HG03378 (cell line): ENCODE results near the gene AP4E1.
"Not testable (repeated sequence)": the region's sequence is repeated elsewhere in the genome, so short reads cannot be mapped to it uniquely, and the experiment has no call there.

ENCODE experiments used
- ATAC-seq: cut with Tn5 transposase; IDR thresholded peaks from one replicate; pipeline ENCODE4 v1.9.1; 2021; ENCODE audit warnings: mild to moderate bottlenecking, moderate library complexity; ENCODE audit not compliant: unreplicated experiment

The AP4E1 gene

GRCh38 chr15:50908209-50909009, at the start of gene AP4E1:
Gene AP4E1, plus strand, starts transcription at chr15:50908683. Its CDS starts 96 bp downstream, at chr15:50908779.
- peak; percentile 49 for ATAC-seq

GRCh38 chr15:50860824-50861223, 47.7 kb upstream of the AP4E1 start:
- ATAC-seq: no peak

DNA sequence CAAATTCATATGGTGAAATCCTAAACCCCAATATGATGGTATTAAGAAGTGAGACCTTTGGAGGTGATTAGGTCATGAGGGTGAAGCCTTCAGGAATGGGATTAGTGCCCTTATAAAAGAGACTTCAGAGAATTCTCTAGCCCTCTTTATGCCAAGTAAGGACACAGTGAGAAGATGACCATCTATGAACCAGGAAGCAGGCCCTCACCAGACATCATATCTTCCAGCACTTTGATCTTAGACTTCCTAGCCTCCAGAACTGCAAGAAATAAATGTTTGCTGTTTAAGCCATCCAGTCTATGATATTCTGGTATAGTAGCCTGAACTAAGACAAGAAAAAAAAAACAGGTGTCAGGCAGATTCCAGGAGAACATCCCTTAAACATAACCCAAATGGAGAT, 45.9 kb upstream of the AP4E1 start:
- ATAC-seq: no peak

DNA sequence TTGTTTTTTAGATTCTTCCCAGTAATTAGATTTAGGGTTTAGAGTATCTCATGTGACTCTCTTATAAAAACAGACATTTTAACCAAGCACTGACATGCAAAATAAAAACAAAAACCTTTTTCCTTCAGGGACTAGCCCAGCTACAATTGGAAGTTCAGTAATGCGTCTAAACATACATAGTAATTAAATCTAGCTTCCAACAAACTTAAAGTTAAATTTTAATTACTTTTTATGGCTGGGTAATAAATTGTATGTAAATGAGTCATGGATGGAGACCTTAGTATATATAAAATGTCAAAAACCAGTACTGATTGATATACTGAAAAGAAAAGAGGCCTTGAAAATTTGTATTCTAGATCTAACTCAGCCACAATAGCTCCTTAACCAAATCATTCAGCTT, 43.6 kb upstream of the AP4E1 start:
- no peak for ATAC-seq

GRCh38 chr15:50865515-50866353, 42.7 kb upstream of the AP4E1 start:
- ATAC-seq: no peak

- no peak for ATAC-seq
Measured at GRCh38 chr15:50871832-50872231, 36.7 kb upstream of the AP4E1 start.

- no peak for ATAC-seq
Measured at GRCh38 chr15:50872832-50873426, 35.6 kb upstream of the AP4E1 start.

- no peak for ATAC-seq
Measured at GRCh38 chr15:50873935-50874361, 34.5 kb upstream of the AP4E1 start.

DNA sequence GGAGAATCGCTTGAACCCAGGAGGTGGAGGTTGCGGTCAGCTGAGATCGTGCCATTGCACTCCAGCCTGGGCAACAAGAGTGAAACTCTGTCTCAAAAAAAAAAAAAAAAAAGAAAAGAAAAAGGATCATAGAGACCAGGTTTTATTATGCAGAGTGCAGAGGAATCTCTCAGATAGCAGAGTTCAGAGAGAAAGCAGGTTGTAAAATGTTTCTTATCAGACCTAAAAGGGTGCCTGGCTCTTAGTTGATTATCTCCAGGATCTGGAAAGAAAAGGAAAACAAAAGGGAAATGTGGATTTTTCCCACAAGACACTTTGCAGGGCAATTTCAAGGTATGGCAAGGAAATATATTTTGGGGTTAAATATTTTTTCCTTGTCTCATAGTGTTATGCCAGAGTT, 33.2 kb upstream of the AP4E1 start:
- ATAC-seq: not testable (repeated sequence)

DNA sequence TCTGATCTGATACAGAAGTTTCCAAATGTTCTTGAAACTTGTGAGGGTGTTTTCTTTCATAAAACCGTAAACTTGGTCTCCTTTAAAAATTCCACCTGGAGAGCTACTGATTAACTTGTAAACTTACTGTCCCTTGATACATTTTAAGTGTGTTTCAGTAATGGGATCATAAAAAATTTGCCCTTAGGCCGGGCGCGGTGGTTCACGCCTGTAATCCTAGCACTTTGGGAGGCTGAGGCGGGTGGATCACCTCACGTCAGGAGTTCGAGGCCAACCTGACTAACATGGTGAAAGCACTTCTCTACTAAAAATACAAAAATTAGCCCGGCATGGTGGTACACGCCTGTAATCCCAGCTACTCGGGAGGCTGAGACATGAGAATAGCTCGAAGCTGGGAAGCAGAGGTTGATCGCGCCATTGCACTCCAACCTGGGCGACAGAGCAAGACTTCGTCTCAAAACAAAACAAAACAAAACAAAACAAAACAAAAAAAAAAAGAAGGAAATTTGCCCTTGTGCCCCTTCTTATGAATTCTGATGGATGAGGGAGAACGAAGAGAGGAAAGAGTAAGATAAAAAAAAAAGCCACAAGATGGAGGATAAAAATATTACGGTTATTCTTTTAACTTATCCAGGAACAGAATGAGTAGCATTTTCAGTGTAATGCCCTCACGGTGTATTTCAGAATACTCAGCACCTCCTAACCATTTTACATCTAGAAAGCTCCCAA, 32.1 kb upstream of the AP4E1 start:
- no peak for ATAC-seq

DNA sequence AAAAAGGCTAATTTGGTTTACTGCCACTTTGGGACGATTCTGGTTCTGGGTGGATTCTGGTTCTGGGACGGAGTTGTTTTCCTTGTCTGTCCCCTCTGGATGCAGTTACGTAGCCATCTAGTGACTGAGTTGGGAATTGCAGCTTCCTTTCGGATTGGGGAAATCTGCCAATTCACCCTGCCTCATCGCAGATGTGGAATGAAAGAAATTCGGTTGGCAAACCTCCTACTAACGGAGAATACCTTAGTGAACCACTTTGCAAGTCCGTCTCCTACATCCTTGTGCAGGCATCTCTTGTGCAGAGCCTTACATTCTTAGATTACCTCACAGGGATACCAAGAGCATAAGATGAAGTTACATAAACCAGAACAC, 31.5 kb upstream of the AP4E1 start:
- ATAC-seq: no peak

DNA sequence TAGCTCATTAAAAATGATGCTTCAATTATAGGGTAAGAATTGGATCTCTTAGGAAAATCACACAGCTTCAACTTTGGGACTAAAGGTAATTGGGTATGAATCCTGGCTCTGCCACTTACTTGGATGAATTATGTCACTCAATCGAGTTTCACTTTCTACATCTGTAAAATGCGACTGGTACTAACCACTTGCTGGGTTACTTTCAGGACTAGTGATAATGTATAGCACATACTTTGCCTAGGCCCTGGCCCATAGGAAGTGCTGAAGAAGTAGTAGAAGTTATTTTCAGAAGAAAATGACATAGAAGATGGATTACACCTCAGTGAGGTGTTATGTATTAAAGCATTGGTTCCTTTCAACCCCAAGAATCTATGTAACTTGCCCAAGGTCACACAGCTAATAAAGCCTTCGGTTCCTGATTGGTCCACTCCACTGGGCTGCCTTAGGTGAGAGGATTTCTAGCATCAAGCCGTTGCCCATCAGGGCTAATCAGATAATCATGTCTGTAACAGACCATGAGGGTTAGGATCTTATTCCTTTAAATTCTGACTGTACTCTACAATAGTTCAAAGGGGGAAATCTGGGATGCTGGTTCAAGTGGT, 29.4 kb upstream of the AP4E1 start:
- ATAC-seq: peak; percentile 64

GRCh38 chr15:50880206-50880605, 28.3 kb upstream of the AP4E1 start:
- no peak for ATAC-seq

DNA sequence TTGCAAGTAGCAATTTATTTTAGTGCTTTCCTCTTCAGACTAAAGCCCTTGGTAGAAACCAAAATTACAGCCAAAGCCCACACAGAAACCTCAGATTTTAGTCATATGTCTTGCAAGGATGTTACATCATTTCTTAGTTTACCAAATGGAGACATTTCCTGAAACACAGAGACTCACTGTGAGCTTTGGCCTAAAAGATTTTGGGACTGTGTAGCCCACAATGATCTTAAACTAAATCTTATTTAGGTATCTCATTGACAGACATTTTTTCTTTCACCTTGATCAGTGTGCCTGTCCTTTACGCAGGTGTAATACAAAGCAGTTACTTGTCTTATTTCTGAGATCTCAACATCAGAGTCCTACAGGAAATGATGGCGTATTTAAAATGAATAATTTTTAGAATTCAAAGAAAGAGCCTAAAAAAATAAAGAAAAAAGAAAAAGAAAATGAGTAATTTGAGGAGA, 27.8 kb upstream of the AP4E1 start:
- no peak for ATAC-seq

- no peak for ATAC-seq
Measured at GRCh38 chr15:50881121-50882048, 27.1 kb upstream of the AP4E1 start.

GRCh38 chr15:50883903-50884302, 24.6 kb upstream of the AP4E1 start:
- ATAC-seq: no peak

DNA sequence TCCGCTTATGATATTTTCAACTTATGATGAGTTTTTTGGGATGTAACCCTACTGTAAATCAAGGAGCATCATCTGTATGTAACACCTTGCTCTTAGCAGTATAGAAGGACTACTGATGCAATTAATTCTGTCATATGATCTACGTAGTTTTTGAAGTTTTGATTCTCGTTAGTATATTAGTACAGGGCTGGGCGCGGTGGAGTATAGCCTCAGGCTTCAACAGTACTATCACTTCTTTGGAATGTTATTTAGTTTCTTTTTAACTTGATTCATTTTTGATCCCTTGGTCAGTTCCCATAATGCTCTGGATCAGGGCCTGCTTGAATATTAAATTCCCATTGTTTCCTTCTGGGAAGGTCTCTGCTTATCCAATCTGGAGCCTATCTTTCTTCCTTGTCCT, 23.9 kb upstream of the AP4E1 start:
- no peak for ATAC-seq

DNA sequence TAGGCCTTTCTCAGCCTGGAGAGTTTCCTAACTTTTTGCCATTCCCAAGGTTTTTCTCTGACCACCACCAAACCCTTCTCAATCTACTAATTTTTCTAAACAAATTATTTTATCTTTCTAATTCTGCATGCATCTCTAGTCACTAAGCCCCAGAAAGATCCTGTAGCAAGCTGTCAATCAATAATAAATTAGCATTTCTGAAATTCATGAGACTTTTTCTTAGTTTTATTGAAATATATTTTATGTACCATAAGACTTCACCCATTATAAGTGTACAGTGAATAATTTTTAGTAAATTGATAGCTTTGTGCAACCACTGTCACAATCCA, 22.4 kb upstream of the AP4E1 start:
- ATAC-seq: no peak

DNA sequence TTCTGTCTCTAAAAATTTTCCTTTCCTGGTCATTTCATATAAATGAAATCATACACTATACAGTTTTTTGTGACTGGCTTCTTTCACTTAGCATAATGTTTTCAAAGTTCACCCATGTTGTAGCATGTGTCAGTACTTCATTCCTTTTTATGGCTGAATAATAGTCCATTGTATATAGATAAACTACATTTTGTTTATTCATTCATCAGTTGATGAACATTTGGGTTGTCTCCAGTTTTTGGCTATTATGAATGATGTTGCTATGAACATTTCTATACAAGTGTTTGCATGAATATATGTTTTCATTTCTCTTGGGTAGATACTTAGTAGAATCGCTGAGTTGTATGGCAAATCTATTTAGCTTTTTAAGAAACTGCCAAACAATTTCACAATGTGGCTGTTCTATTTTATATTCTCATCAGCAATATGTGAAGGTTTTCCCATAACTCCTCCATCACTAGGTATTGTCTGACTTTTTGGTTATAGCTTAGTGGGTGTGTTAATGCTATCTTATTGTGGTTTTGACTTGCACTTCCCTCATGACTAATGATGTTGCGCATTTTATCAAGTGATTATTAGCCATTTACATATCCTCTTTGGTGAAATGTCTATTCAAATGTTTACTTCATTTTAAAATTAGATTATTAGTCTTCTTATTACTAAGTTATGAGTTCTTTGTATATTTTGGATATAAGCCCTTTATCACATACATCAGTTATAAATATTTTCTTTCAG, 21.7 kb upstream of the AP4E1 start:
- ATAC-seq: no peak
